HCT116 (cell line): ENCODE measurements around the gene CYP2S1. TPM values are rescaled to one million over a fixed set of nuclear protein-coding genes. Genes with fewer than 3 reads are reported as not detected.

Source experiments
- ATAC-seq: fragments of 200-7000 bp; cut with Tn5 transposase; 2 replicates; pipeline ENCODE4 v1.9.1; 2020; ENCODE audit warnings: mild to moderate bottlenecking, moderate library complexity
- BruUV-seq: library from RNA; stranded (reverse); fragments of 400-500 nt; replicated peaks from 2 replicates; lab custom pipeline; 2021; lab: Mats Ljungman, UMichigan
- CTCF ChIA-PET: fragments of 300-600 bp; sonication (Branson Sonifier 250); formaldehyde crosslinking; loops from one replicate; lab custom pipeline; 2021; ENCODE audit warnings: antibody characterized with exemption; lab: Charles Lee
- POLR2A ChIA-PET: fragments of 300-600, 350-600 bp; sonication (Branson Sonifier 250); formaldehyde crosslinking; loops from one replicate; lab custom pipeline; 2021; ENCODE audit warnings: antibody characterized with exemption; lab: Charles Lee
- RAD21 ChIA-PET, 2 experiments: fragments of 300-600 bp; sonication (Branson Sonifier 250); formaldehyde crosslinking; loops; one replicate each; lab custom pipeline; 2023; ENCODE audit warnings: low total read pairs in 2 of 2; ENCODE audit not compliant: uncharacterized antibody in 2 of 2, unreplicated experiment in 2 of 2, low non-redundant PET in 1 of 2; lab: Charles Lee
- DNase-seq: peaks from one replicate; pipeline ENCODE4 v3.0.0-alpha.2; 2010; ENCODE audit warnings: low read depth, low spot score
- H2AFZ ChIP-seq: fragments of 200-600 bp; shearing (Covaris generic), sonication (generic); 2 replicates; pipeline ENCODE4 v1.6.1; 2017; ENCODE audit warnings: low read depth, mixed run types, mixed read lengths, antibody characterized with exemption, low read length; ENCODE audit not compliant: poor library complexity, severe bottlenecking
- H3K27ac ChIP-seq: 2 replicates; pipeline ENCODE4 v1.5.1; 2012; ENCODE audit warnings: low read depth, low read length
- H3K27me3 ChIP-seq: fragments of 200-600 bp; sonication (generic); 2 replicates; pipeline ENCODE4 v1.6.1; 2016; ENCODE audit warnings: mixed run types, low read length, mixed read lengths; ENCODE audit not compliant: insufficient read depth
- H3K36me3 ChIP-seq, 2 experiments: fragments of 200-500 bp in 1 of 2; fragments of 200-600 bp in 1 of 2; sonication (Bioruptor generic) in 1 of 2; sonication (generic) in 1 of 2; 2 replicates each; pipeline versions ENCODE4 v1.5.1 to v1.6.1; 2014 to 2016; ENCODE audit warnings: low read length in 2 of 2, inconsistent platforms in 1 of 2, mixed read lengths in 1 of 2, mixed run types in 1 of 2; ENCODE audit not compliant: insufficient read depth in 2 of 2, control insufficient read depth in 1 of 2
- H3K4me1 ChIP-seq, 2 experiments: fragments of 200-600 bp in 1 of 2; sonication (generic) in 1 of 2; 2 replicates each; pipeline versions ENCODE4 v1.5.1 to v1.6.1; 2012 to 2017; ENCODE audit warnings: low read length in 2 of 2, inconsistent platforms in 1 of 2, mild to moderate bottlenecking in 1 of 2, mixed read lengths in 1 of 2, mixed run types in 1 of 2, moderate library complexity in 1 of 2; ENCODE audit not compliant: insufficient read depth in 2 of 2, control insufficient read depth in 1 of 2
- H3K4me2 ChIP-seq: fragments of 200-600 bp; sonication (generic); 2 replicates; pipeline ENCODE4 v1.6.1; 2017; ENCODE audit warnings: mixed run types, low read length, mixed read lengths
- H3K4me3 ChIP-seq, 2 experiments: fragments of 200-600 bp in 1 of 2; sonication (generic) in 1 of 2; replicated peaks in 1 of 2; 2 replicates each; pipeline ENCODE4 v1.5.1; 2011 to 2016; ENCODE audit warnings: low read length in 2 of 2, control low read depth in 1 of 2, low read depth in 1 of 2, mild to moderate bottlenecking in 1 of 2, mixed read lengths in 1 of 2, mixed run types in 1 of 2
- H3K79me2 ChIP-seq: fragments of 200-600 bp; sonication (generic); 2 replicates; pipeline ENCODE4 v1.6.1; 2017; ENCODE audit warnings: mild to moderate bottlenecking, mixed run types, low read length, moderate library complexity, mixed read lengths; ENCODE audit not compliant: insufficient read depth
- H3K9ac ChIP-seq: fragments of 200-600 bp; sonication (generic); 2 replicates; pipeline ENCODE4 v1.6.1; 2016; ENCODE audit warnings: low read length, mixed read lengths
- H3K9me2 ChIP-seq: fragments of 200-600 bp; sonication (generic), shearing (Covaris generic); 2 replicates; pipeline ENCODE4 v1.6.1; 2017; ENCODE audit warnings: mixed run types, mild to moderate bottlenecking, moderate library complexity; ENCODE audit not compliant: insufficient read depth
- H3K9me3 ChIP-seq, 2 experiments: fragments of 200-500 bp in 1 of 2; fragments of 200-600 bp in 1 of 2; sonication (Bioruptor generic) in 1 of 2; sonication (generic) in 1 of 2; 2 replicates each; pipeline ENCODE4 v1.6.1; 2014 to 2017; ENCODE audit warnings: low read length in 2 of 2, mixed read lengths in 2 of 2, inconsistent platforms in 1 of 2, low read depth in 1 of 2, mild to moderate bottlenecking in 1 of 2, mixed run types in 1 of 2, moderate library complexity in 1 of 2; ENCODE audit not compliant: control insufficient read depth in 1 of 2, insufficient read depth in 1 of 2
- H4K20me1 ChIP-seq: fragments of 200-600 bp; sonication (generic), shearing (Covaris generic); 2 replicates; pipeline ENCODE4 v1.6.1; 2017; ENCODE audit warnings: mixed run types, mild to moderate bottlenecking, moderate library complexity; ENCODE audit not compliant: insufficient read depth
- FOSL1 ChIP-seq: IDR thresholded peaks from 2 replicates; pipeline ENCODE4 v1.6.1; 2012; ENCODE audit warnings: low read depth
- POLR2A ChIP-seq: IDR thresholded peaks from 2 replicates; pipeline ENCODE4 v1.7.0; 2011; ENCODE audit warnings: borderline replicate concordance; ENCODE audit not compliant: insufficient read depth, insufficient read length; ENCODE audit errors: extremely low read depth
- TCF7L2 ChIP-seq: IDR thresholded peaks from 2 replicates; pipeline ENCODE4 v1.7.0; 2011; ENCODE audit warnings: borderline replicate concordance, inconsistent platforms; ENCODE audit not compliant: insufficient read depth, insufficient read length; ENCODE audit errors: extremely low read depth
- YY1 ChIP-seq: IDR thresholded peaks from 2 replicates; pipeline ENCODE4 v1.6.1; 2011; ENCODE audit warnings: low read length, low read depth, moderate library complexity, mild to moderate bottlenecking; ENCODE audit not compliant: insufficient replicate concordance; ENCODE audit errors: extremely low read depth
- ZBTB33 ChIP-seq: IDR thresholded peaks from 2 replicates; pipeline ENCODE4 v1.6.1; 2011; ENCODE audit warnings: mild to moderate bottlenecking, low read length, moderate library complexity; ENCODE audit not compliant: insufficient replicate concordance; ENCODE audit errors: extremely low read depth
- ZNF274 ChIP-seq: fragments of 200-500 bp; sonication (Bioruptor generic); IDR thresholded peaks from 2 replicates; pipeline ENCODE4 v1.6.1; 2014; ENCODE audit warnings: mild to moderate bottlenecking, low read depth, low read length, inconsistent platforms
- intact Hi-C: fragments of 100-400 bp; cut with micrococcal nuclease; formaldehyde crosslinking; loops from 2 replicates; pipeline ENCODE4 v1.10.0; 2022
- total RNA-seq: library from RNA; stranded (reverse); gene quantifications from one replicate; pipeline ENCODE4 v1.2.1, GENCODE V29; 2021; ENCODE audit not compliant: unreplicated experiment
- TF ChIP-seq, protein P1 (sequence below): IDR thresholded peaks from 2 replicates; pipeline ENCODE4 v1.6.1; 2012
- TF ChIP-seq, protein P2 (sequence below), 3 experiments: fragments of 200-600 bp in 1 of 3; sonication (generic) in 1 of 3; IDR thresholded peaks in 2 of 3; conservative IDR thresholded peaks in 1 of 3; 2 replicates each; pipeline ENCODE4 v1.5.1; 2012 to 2017; ENCODE audit warnings: low read depth in 2 of 3, low read length in 2 of 3, antibody characterized with exemption in 1 of 3, borderline replicate concordance in 1 of 3, control low read depth in 1 of 3, mild to moderate bottlenecking in 1 of 3, mixed read lengths in 1 of 3, mixed run types in 1 of 3, moderate library complexity in 1 of 3; ENCODE audit not compliant: insufficient read depth in 1 of 3

Gene CYP2S1
- total RNA-seq, 1 experiment from 2014 or later, result 17.6 TPM

DNA sequence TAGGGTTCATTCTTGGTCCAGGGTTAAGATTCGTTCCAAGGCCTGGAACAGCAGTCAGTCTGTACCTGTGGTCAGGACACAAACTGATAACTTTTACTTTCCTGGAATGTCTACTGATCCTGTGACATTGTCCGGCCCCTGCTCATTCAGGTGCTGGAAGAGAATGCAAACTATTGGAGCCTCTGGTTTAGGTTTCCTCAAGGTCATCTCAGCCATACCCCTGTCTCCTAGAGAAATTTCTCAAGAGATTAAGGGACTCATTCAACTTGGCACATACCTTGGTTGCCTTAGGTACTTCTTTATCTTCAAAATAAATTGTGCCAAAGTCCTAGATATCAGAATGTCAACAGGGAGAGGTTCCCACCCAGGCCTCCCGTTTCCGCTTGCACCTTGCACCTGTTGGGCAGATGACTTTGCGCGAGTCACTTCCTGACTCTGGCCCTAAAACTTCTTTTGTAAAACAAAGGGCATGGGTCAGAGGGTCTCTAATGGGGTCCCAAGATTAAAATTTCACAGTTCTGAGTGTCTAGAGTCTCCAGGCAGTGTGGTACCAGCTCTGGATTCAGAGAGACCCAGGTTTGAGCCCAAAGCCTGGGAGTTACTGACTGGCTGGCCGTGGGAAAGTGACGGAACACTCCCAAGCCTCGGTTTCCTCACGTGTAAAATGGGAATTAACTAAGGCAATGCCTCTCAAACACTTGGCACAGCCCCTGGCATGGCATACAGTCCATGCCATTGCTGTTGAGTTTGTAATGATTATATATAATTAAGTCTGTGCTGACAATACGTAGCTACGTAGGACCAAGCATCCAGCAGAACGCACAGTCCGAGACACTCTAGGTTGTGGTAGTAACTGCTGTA lies 25.8 kb upstream of the CYP2S1 start:
- BruUV-seq, result no TSS peak
- CTCF ChIA-PET, result no interaction called here
- Histone ChIP-seq H3K36me3 (no peaks in the 10 kb centered on the region), H3K4me3 (no peak overlapping the region), H3K9me2 (no peaks in the 10 kb centered on the region), H3K9ac (no peak overlapping the region), H4K20me1 (no peaks in the 10 kb centered on the region), H3K9me3 (no peaks in the 10 kb centered on the region), H2AFZ (no peak overlapping the region), H3K4me2 (peak overlapping the region; percentile 22; the same call in 1 of the 2 replicates)
- RAD21 ChIA-PET, result no interaction called here
- POLR2A ChIA-PET, result no interaction called here
- DNase-seq, result no peak
- intact Hi-C loops, result no loop called here
- TF ChIP-seq ZNF274 (no peak), FOSL1 (peak; percentile 37; the same call in 1 of the 2 replicates)
- TF ChIP-seq, protein P1, sequence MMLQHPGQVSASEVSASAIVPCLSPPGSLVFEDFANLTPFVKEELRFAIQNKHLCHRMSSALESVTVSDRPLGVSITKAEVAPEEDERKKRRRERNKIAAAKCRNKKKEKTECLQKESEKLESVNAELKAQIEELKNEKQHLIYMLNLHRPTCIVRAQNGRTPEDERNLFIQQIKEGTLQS, result no peak
- TF ChIP-seq, all 23 proteins: peak for 1
- no peak for ATAC-seq
- Histone ChIP-seq H3K4me1 (peaks cover 10 to 40% of the 10 kb centered on the region in 2 experiments), H3K79me2 (no peaks in the 10 kb centered on the region), H3K27ac (no peak overlapping the region), H3K27me3 (no peaks in the 10 kb centered on the region)

- no peaks in the 10 kb centered on the region for H3K36me3 ChIP-seq
- peak overlapping the region; percentile 30 for H3K4me2 ChIP-seq
- no peaks in the 10 kb centered on the region for H3K9me3 ChIP-seq
- CTCF ChIA-PET, result no interaction called here
- BruUV-seq, result no TSS peak
- RAD21 ChIA-PET, result no interaction called here
- DNase-seq (no peak), ATAC-seq (no peak)
- no peaks in the 10 kb centered on the region for H3K9me2 ChIP-seq
- no peak for TF ChIP-seq TCF7L2
- TF ChIP-seq YY1, result no peak
- no peak for TF ChIP-seq POLR2A
- TF ChIP-seq, protein P2, sequence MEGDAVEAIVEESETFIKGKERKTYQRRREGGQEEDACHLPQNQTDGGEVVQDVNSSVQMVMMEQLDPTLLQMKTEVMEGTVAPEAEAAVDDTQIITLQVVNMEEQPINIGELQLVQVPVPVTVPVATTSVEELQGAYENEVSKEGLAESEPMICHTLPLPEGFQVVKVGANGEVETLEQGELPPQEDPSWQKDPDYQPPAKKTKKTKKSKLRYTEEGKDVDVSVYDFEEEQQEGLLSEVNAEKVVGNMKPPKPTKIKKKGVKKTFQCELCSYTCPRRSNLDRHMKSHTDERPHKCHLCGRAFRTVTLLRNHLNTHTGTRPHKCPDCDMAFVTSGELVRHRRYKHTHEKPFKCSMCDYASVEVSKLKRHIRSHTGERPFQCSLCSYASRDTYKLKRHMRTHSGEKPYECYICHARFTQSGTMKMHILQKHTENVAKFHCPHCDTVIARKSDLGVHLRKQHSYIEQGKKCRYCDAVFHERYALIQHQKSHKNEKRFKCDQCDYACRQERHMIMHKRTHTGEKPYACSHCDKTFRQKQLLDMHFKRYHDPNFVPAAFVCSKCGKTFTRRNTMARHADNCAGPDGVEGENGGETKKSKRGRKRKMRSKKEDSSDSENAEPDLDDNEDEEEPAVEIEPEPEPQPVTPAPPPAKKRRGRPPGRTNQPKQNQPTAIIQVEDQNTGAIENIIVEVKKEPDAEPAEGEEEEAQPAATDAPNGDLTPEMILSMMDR (IDR thresholded peaks at IDR 0.05 in 2 of 3, conservative IDR thresholded peaks at IDR 0.05 in 1 of 3; ENCODE audit: borderline replicate concordance in 1 of 3, insufficient read depth in 1 of 3, low read depth in 2 of 3, low read length in 2 of 3), result peak in 2 of 3 experiments; percentile 11 to 38; a peak in 3 of 6 replicates
- TF ChIP-seq ZBTB33, result no peak
- no peak for TF ChIP-seq ZNF274
- no peaks in the 10 kb centered on the region for H4K20me1 ChIP-seq
- no peak overlapping the region for H2AFZ ChIP-seq
- H3K9ac ChIP-seq, result 0 out of 2 replicates have a peak overlapping the region, but pooled peaks have one; percentile 13
- H3K27ac ChIP-seq, result no peak overlapping the region
- H3K79me2 ChIP-seq, result no peaks in the 10 kb centered on the region
- peaks cover 25 to 62% of the 10 kb centered on the region in 2 experiments for H3K4me1 ChIP-seq
- POLR2A ChIA-PET, result interaction anchor here (1.1 kb wide), 1 partner anchor 14 kb away, joined by 3 read pairs; no protein-coding TSS in a partner anchor
- no peak overlapping the region for H3K4me3 ChIP-seq
- H3K27me3 ChIP-seq, result no peaks in the 10 kb centered on the region
- intact Hi-C loops, result no loop called here
These were observed 20.5 kb upstream of the CYP2S1 start for GRCh38 chr19:41172297-41173164.
